ENCODE results near the gene TMEM202. TPM values are rescaled to one million over a fixed set of nuclear protein-coding genes. Genes with fewer than 3 reads are reported as not detected.
"Not testable (repeated sequence)": the region's sequence is repeated elsewhere in the genome, so short reads cannot be mapped to it uniquely, and the experiment has no call there.

TMEM202 gene
- polyA plus RNA-seq, 3 donors = not detected

GRCh38 chr15:72389231-72389630 lies 8.9 kb upstream of the TMEM202 start:
- Mint-ChIP-seq H3K27me3 (ENCODE audit: low read depth in 3 of 3) (peaks cover 0 to 4% (median 4%) of the 10 kb centered on the region in 3 donors), H3K4me1 (peaks cover 6% of the 10 kb centered on the region), H3K27ac (no peak overlapping the region), H3K4me3 (no peak overlapping the region), H3K9me3 (peaks cover 0 to 3% (median 0%) of the 10 kb centered on the region in 7 donors), H3K36me3 (no peaks in the 10 kb centered on the region)
- H3K4me2 ChIP-seq (replicated peaks; ENCODE audit: extremely low read depth, low read length, poor library complexity, severe bottlenecking) = no peak overlapping the region
- no peak for TF ChIP-seq CTCF (IDR thresholded peaks at IDR 0.05)
- H4K20me1 ChIP-seq (ENCODE audit: insufficient read depth, low read length) = no peaks in the 10 kb centered on the region
- H3K36me3 ChIP-seq (replicated peaks in 1 of 2; ENCODE audit: control insufficient read depth in 1 of 2, insufficient read depth in 2 of 2, low read length in 2 of 2) = no peaks in the 10 kb centered on the region
- no peaks in the 10 kb centered on the region for H3K4me1 ChIP-seq (ENCODE audit: control insufficient read depth in 1 of 2, insufficient read depth in 2 of 2, low read length in 2 of 2)
- no peaks in the 10 kb centered on the region for H3K79me2 ChIP-seq (ENCODE audit: insufficient read depth, low read length)
- H2AFZ ChIP-seq (ENCODE audit: insufficient read depth, low read depth, low read length, poor library complexity, severe bottlenecking) = no peak overlapping the region
- H3K4me3 ChIP-seq (replicated peaks in 1 of 3; ENCODE audit: low read depth in 2 of 3, low read length in 3 of 3) = no peak overlapping the region
- WGBS (ENCODE audit: insufficient coverage) = 83% methylated on average over 1 of the region's 3 CpGs
- intact Hi-C loops (cut with micrococcal nuclease) = no loop called here
- H3K27me3 ChIP-seq (ENCODE audit: control insufficient read depth in 2 of 2, insufficient read depth in 2 of 2, low read length in 2 of 2) = no peaks in the 10 kb centered on the region
- no peak for DNase-seq
- H3K27ac ChIP-seq (ENCODE audit: low read depth in 1 of 2, low read length in 2 of 2) = no peak overlapping the region
- no peak overlapping the region for H3K9ac ChIP-seq (ENCODE audit: insufficient read depth, low read length, poor library complexity, severe bottlenecking)
- no peaks in the 10 kb centered on the region for H3K9me3 ChIP-seq (replicated peaks in 1 of 2; ENCODE audit: control insufficient read depth in 1 of 2, insufficient read depth in 1 of 2, low read length in 2 of 2)

- H3K4me1 Mint-ChIP-seq = peaks cover 13% of the 10 kb centered on the region
- H3K36me3 Mint-ChIP-seq; H3K27me3 Mint-ChIP-seq (ENCODE audit: low read depth in 3 of 3); H3K27me3 ChIP-seq (ENCODE audit: control insufficient read depth in 2 of 2, insufficient read depth in 2 of 2, low read length in 2 of 2); H3K9ac ChIP-seq (ENCODE audit: insufficient read depth, low read length, poor library complexity, severe bottlenecking); H3K36me3 ChIP-seq (replicated peaks in 1 of 2; ENCODE audit: control insufficient read depth in 1 of 2, insufficient read depth in 2 of 2, low read length in 2 of 2); H2AFZ ChIP-seq (ENCODE audit: insufficient read depth, low read depth, low read length, poor library complexity, severe bottlenecking); H3K4me3 ChIP-seq (replicated peaks in 1 of 3; ENCODE audit: low read depth in 2 of 3, low read length in 3 of 3); intact Hi-C loops (cut with micrococcal nuclease); H3K4me3 Mint-ChIP-seq; H3K27ac ChIP-seq (ENCODE audit: low read depth in 1 of 2, low read length in 2 of 2); H3K27ac Mint-ChIP-seq; DNase-seq; H3K4me2 ChIP-seq (replicated peaks; ENCODE audit: extremely low read depth, low read length, poor library complexity, severe bottlenecking); H3K79me2 ChIP-seq (ENCODE audit: insufficient read depth, low read length); H4K20me1 ChIP-seq (ENCODE audit: insufficient read depth, low read length); H3K9me3 ChIP-seq (replicated peaks in 1 of 2; ENCODE audit: control insufficient read depth in 1 of 2, insufficient read depth in 1 of 2, low read length in 2 of 2): not testable (repeated sequence)
- H3K9me3 Mint-ChIP-seq = peaks cover 0 to 10% (median 6%) of the 10 kb centered on the region in 7 donors
- H3K4me1 ChIP-seq (ENCODE audit: control insufficient read depth in 1 of 2, insufficient read depth in 2 of 2, low read length in 2 of 2) = peaks cover 10 to 11% of the 10 kb centered on the region in 2 donors
- WGBS (ENCODE audit: insufficient coverage) = no CpG with 5 or more reads among the region's 24 CpGs
Observed at GRCh38 chr15:72396331-72396730, 1.8 kb upstream of the TMEM202 start.
